Measurements from ENCODE around the gene ATP5F1E. TPM values are rescaled to one million over a fixed set of nuclear protein-coding genes. Genes with fewer than 3 reads are reported as not detected.

The ATP5F1E gene
- total and polyA plus RNA-seq, 4 donors = 48.2 to 110 (median 50.8) TPM

GRCh38 chr20:59028812-59029211 is 3.3 kb downstream of the ATP5F1E start:
- Histone ChIP-seq H3K27ac (ENCODE audit: low read depth in 1 of 2, low read length in 2 of 2) (no peak overlapping the region), H3K9me3 (ENCODE audit: control insufficient read depth, low read length) (no peaks in the 10 kb centered on the region), H3K27me3 (ENCODE audit: control insufficient read depth in 1 of 2, insufficient read depth in 2 of 2, low read length in 1 of 2) (no peaks in the 10 kb centered on the region), H3K36me3 (ENCODE audit: control insufficient read depth in 1 of 2, insufficient read depth in 2 of 2, low read length in 1 of 2) (peaks cover 0 to 3% of the 10 kb centered on the region in 2 donors), H3K4me3 (ENCODE audit: low read length in 2 of 2) (no peak overlapping the region), H3K4me1 (ENCODE audit: control insufficient read depth in 1 of 2, insufficient read depth in 2 of 2, low read length in 2 of 2) (peaks cover 0 to 5% of the 10 kb centered on the region in 2 donors)
- 32 to 33% methylated on average over 2 of the region's 2 CpGs for WGBS, 2 donors
- no peak for ATAC-seq (ENCODE audit: low FRiP score)
- intact Hi-C loops (cut with DNase I) = no loop called here
- no peak for DNase-seq

- peaks cover 0 to 5% of the 10 kb centered on the region in 2 donors for H3K4me1 ChIP-seq (ENCODE audit: control insufficient read depth in 1 of 2, insufficient read depth in 2 of 2, low read length in 2 of 2)
Observed at GRCh38 chr20:59027741-59028320, 4.3 kb downstream of the ATP5F1E start.

GRCh38 chr20:59026904-59027740 is 5.0 kb downstream of the ATP5F1E start:
- H3K36me3 ChIP-seq (ENCODE audit: control insufficient read depth in 1 of 2, insufficient read depth in 2 of 2, low read length in 1 of 2) = peaks cover 0 to 6% of the 10 kb centered on the region in 2 donors
- H3K27ac ChIP-seq (ENCODE audit: low read depth in 1 of 2, low read length in 2 of 2) = no peak overlapping the region
- ATAC-seq (ENCODE audit: low FRiP score) = no peak
- no peak overlapping the region for H3K4me3 ChIP-seq (ENCODE audit: low read length in 2 of 2)
- intact Hi-C loops (cut with DNase I) = no loop called here
- DNase-seq = no peak
- peaks cover 0 to 5% of the 10 kb centered on the region in 2 donors for H3K4me1 ChIP-seq (ENCODE audit: control insufficient read depth in 1 of 2, insufficient read depth in 2 of 2, low read length in 2 of 2)
- no peaks in the 10 kb centered on the region for H3K9me3 ChIP-seq (ENCODE audit: control insufficient read depth, low read length)
- H3K27me3 ChIP-seq (ENCODE audit: control insufficient read depth in 1 of 2, insufficient read depth in 2 of 2, low read length in 1 of 2) = no peaks in the 10 kb centered on the region
- 70 to 75% methylated on average over 5 of the region's 5 CpGs for WGBS, 2 donors

More at GRCh38 chr20:59027741-59028320, 4.3 kb downstream of the ATP5F1E start:
- Histone ChIP-seq H3K4me3 (ENCODE audit: low read length in 2 of 2) (no peak overlapping the region), H3K27ac (ENCODE audit: low read depth in 1 of 2, low read length in 2 of 2) (no peak overlapping the region), H3K36me3 (ENCODE audit: control insufficient read depth in 1 of 2, insufficient read depth in 2 of 2, low read length in 1 of 2) (peaks cover 0 to 5% of the 10 kb centered on the region in 2 donors), H3K27me3 (ENCODE audit: control insufficient read depth in 1 of 2, insufficient read depth in 2 of 2, low read length in 1 of 2) (no peaks in the 10 kb centered on the region), H3K9me3 (ENCODE audit: control insufficient read depth, low read length) (no peaks in the 10 kb centered on the region)
- ATAC-seq (ENCODE audit: low FRiP score) (no peak), DNase-seq (no peak)
- 57 to 61% methylated on average over 8 of the region's 8 CpGs for WGBS, 2 donors
- intact Hi-C loops (cut with DNase I) = no loop called here

- Histone ChIP-seq H3K9me3 (ENCODE audit: control insufficient read depth, low read length) (no peaks in the 10 kb centered on the region), H3K36me3 (ENCODE audit: control insufficient read depth in 1 of 2, insufficient read depth in 2 of 2, low read length in 1 of 2) (peaks cover 0 to 6% of the 10 kb centered on the region in 2 donors), H3K27me3 (ENCODE audit: control insufficient read depth in 1 of 2, insufficient read depth in 2 of 2, low read length in 1 of 2) (no peaks in the 10 kb centered on the region), H3K4me3 (ENCODE audit: low read length in 2 of 2) (no peak overlapping the region), H3K4me1 (ENCODE audit: control insufficient read depth in 1 of 2, insufficient read depth in 2 of 2, low read length in 2 of 2) (peaks cover 0 to 5% of the 10 kb centered on the region in 2 donors), H3K27ac (ENCODE audit: low read depth in 1 of 2, low read length in 2 of 2) (no peak overlapping the region)
- DNase-seq (no peak), ATAC-seq (ENCODE audit: low FRiP score) (no peak)
- intact Hi-C loops (cut with DNase I) = no loop called here
- WGBS, 2 donors = 90 to 92% methylated on average over 4 of the region's 4 CpGs
Observed at GRCh38 chr20:59025511-59025910, 6.6 kb downstream of the ATP5F1E start.

GRCh38 chr20:59025086-59025485 is 7.0 kb downstream of the ATP5F1E start:
- Histone ChIP-seq H3K27ac (ENCODE audit: low read depth in 1 of 2, low read length in 2 of 2) (no peak overlapping the region), H3K36me3 (ENCODE audit: control insufficient read depth in 1 of 2, insufficient read depth in 2 of 2, low read length in 1 of 2) (peaks cover 0 to 6% of the 10 kb centered on the region in 2 donors), H3K27me3 (ENCODE audit: control insufficient read depth in 1 of 2, insufficient read depth in 2 of 2, low read length in 1 of 2) (no peaks in the 10 kb centered on the region), H3K4me1 (ENCODE audit: control insufficient read depth in 1 of 2, insufficient read depth in 2 of 2, low read length in 2 of 2) (peaks cover 0 to 5% of the 10 kb centered on the region in 2 donors), H3K4me3 (ENCODE audit: low read length in 2 of 2) (no peak overlapping the region), H3K9me3 (ENCODE audit: control insufficient read depth, low read length) (no peaks in the 10 kb centered on the region)
- ATAC-seq (ENCODE audit: low FRiP score) (no peak), DNase-seq (no peak)
- intact Hi-C loops (cut with DNase I) = no loop called here
- 57 to 58% methylated on average over 2 of the region's 2 CpGs for WGBS, 2 donors

GRCh38 chr20:59024111-59024530 is 8.0 kb downstream of the ATP5F1E start:
- intact Hi-C loops (cut with DNase I) = no loop called here
- Histone ChIP-seq H3K4me1 (ENCODE audit: control insufficient read depth in 1 of 2, insufficient read depth in 2 of 2, low read length in 2 of 2) (peaks cover 0 to 5% of the 10 kb centered on the region in 2 donors), H3K9me3 (ENCODE audit: control insufficient read depth, low read length) (no peaks in the 10 kb centered on the region), H3K4me3 (ENCODE audit: low read length in 2 of 2) (no peak overlapping the region), H3K27ac (ENCODE audit: low read depth in 1 of 2, low read length in 2 of 2) (no peak overlapping the region), H3K36me3 (ENCODE audit: control insufficient read depth in 1 of 2, insufficient read depth in 2 of 2, low read length in 1 of 2) (peaks cover 0 to 6% of the 10 kb centered on the region in 2 donors), H3K27me3 (ENCODE audit: control insufficient read depth in 1 of 2, insufficient read depth in 2 of 2, low read length in 1 of 2) (no peaks in the 10 kb centered on the region)
- DNase-seq (no peak), ATAC-seq (ENCODE audit: low FRiP score) (no peak)
- 95 to 96% methylated on average over 24 of the region's 24 CpGs for WGBS, 2 donors

- H3K27ac ChIP-seq (ENCODE audit: low read depth in 1 of 2, low read length in 2 of 2) = no peak overlapping the region
- H3K36me3 ChIP-seq (ENCODE audit: control insufficient read depth in 1 of 2, insufficient read depth in 2 of 2, low read length in 1 of 2) = peaks cover 0 to 6% of the 10 kb centered on the region in 2 donors
- no peaks in the 10 kb centered on the region for H3K4me1 ChIP-seq (ENCODE audit: control insufficient read depth in 1 of 2, insufficient read depth in 2 of 2, low read length in 2 of 2)
- H3K4me3 ChIP-seq (ENCODE audit: low read length in 2 of 2) = no peak overlapping the region
- no peaks in the 10 kb centered on the region for H3K9me3 ChIP-seq (ENCODE audit: control insufficient read depth, low read length)
- no peak for ATAC-seq (ENCODE audit: low FRiP score)
- 93 to 94% methylated on average over 13 of the region's 13 CpGs for WGBS, 2 donors
- intact Hi-C loops (cut with DNase I) = no loop called here
- no peak for DNase-seq
- H3K27me3 ChIP-seq (ENCODE audit: control insufficient read depth in 1 of 2, insufficient read depth in 2 of 2, low read length in 1 of 2) = no peaks in the 10 kb centered on the region
Observed at GRCh38 chr20:59023616-59024015, 8.5 kb downstream of the ATP5F1E start.

- WGBS, 2 donors = 85 to 89% methylated on average over 15 of the region's 15 CpGs
- ATAC-seq (ENCODE audit: low FRiP score) (no peak), DNase-seq (no peak)
- Histone ChIP-seq H3K27ac (ENCODE audit: low read depth in 1 of 2, low read length in 2 of 2) (no peak overlapping the region), H3K36me3 (ENCODE audit: control insufficient read depth in 1 of 2, insufficient read depth in 2 of 2, low read length in 1 of 2) (peaks cover 0 to 6% of the 10 kb centered on the region in 2 donors), H3K27me3 (ENCODE audit: control insufficient read depth in 1 of 2, insufficient read depth in 2 of 2, low read length in 1 of 2) (no peaks in the 10 kb centered on the region), H3K9me3 (ENCODE audit: control insufficient read depth, low read length) (no peaks in the 10 kb centered on the region), H3K4me1 (ENCODE audit: control insufficient read depth in 1 of 2, insufficient read depth in 2 of 2, low read length in 2 of 2) (no peaks in the 10 kb centered on the region), H3K4me3 (ENCODE audit: low read length in 2 of 2) (no peak overlapping the region)
- intact Hi-C loops (cut with DNase I) = no loop called here
Observed at GRCh38 chr20:59022754-59023153, 9.4 kb downstream of the ATP5F1E start.

All from aorta (tissue), 5 donors.